ENCODE data around the gene TSSK6. TPM values are rescaled to one million over a fixed set of nuclear protein-coding genes. Genes with fewer than 3 reads are reported as not detected.

The TSSK6 gene
- total and polyA plus RNA-seq, 12 donors = 0.23 to 1.2 (median 0.45) TPM; not detected in 1

- intact Hi-C loops (cut with DNase I) = loop anchor here (1.0 to 10.0 kb wide), 7 partner anchors 83 to 295 kb away; partner anchors contain the start of genes GATAD2A (in 2 of the 10), BORCS8 (in 1 of the 10) and RFXANK (in 1 of the 10)
- peak in 6 of 8 donors; percentile 1 to 12 (median 9) for ATAC-seq
- Histone ChIP-seq H3K4me3 (peak overlapping the region in 5 of 10 donors; percentile 19 to 47 (median 29)), H3K9me3 (no peaks in the 10 kb centered on the region), H3K4me1 (peaks cover 22 to 58% (median 47%) of the 10 kb centered on the region in 9 donors), H3K27ac (peak overlapping the region; percentile 36 to 91 (median 80)), H3K27me3 (no peaks in the 10 kb centered on the region), H3K36me3 (peaks cover 0 to 54% (median 15%) of the 10 kb centered on the region in 9 donors)
- no peak for DNase-seq
- TF ChIP-seq CTCF (IDR thresholded peaks at IDR 0.05) = no peak
- WGBS, 2 donors = 51 to 54% methylated on average over 9 of the region's 9 CpGs
These were observed 25.5 kb downstream of the TSSK6 start for GRCh38 chr19:19489804-19490204.

- peak; percentile 42 to 84 (median 73) for ATAC-seq
- DNase-seq = peak; percentile 61 to 87
- H3K36me3 ChIP-seq = peaks cover 0 to 48% (median 8%) of the 10 kb centered on the region in 9 donors
- H3K4me1 ChIP-seq = peaks cover 22 to 66% (median 49%) of the 10 kb centered on the region in 9 donors
- no peaks in the 10 kb centered on the region for H3K9me3 ChIP-seq
- H3K4me3 ChIP-seq = peak overlapping the region in 7 of 10 donors; percentile 18 to 47 (median 26)
- H3K27me3 ChIP-seq = no peaks in the 10 kb centered on the region
- intact Hi-C loops (cut with DNase I) = loop anchor here in 3 of 10 donors (5.0 to 10.0 kb wide), 3 partner anchors 82 to 102 kb away; partner anchors contain the start of gene GATAD2A (in 2 of the 3)
- H3K27ac ChIP-seq = peak overlapping the region; percentile 36 to 91 (median 80)
- no peak for TF ChIP-seq CTCF (IDR thresholded peaks at IDR 0.05)
- 32 to 45% methylated on average over 14 of the region's 14 CpGs for WGBS, 2 donors
These were observed 26.3 kb downstream of the TSSK6 start for GRCh38 chr19:19488875-19489690.

- peak overlapping the region in 5 of 10 donors; percentile 23 to 47 (median 29) for H3K4me3 ChIP-seq
- WGBS, 2 donors = 49% methylated on average over 20 of the region's 20 CpGs
These were observed 27.1 kb downstream of the TSSK6 start for GRCh38 chr19:19487950-19488874.

More at GRCh38 chr19:19487950-19488874, 27.1 kb downstream of the TSSK6 start:
- no peaks in the 10 kb centered on the region for H3K9me3 ChIP-seq
- H3K27ac ChIP-seq = peak overlapping the region in 9 of 10 donors; percentile 67 to 91 (median 82)
- peaks cover 0 to 46% (median 2%) of the 10 kb centered on the region in 9 donors for H3K36me3 ChIP-seq
- ATAC-seq (no peak), DNase-seq (peak in 1 of 2 donors; percentile 45)
- intact Hi-C loops (cut with DNase I) = loop anchor here in 3 of 10 donors (5.0 to 10.0 kb wide), 3 partner anchors 81 to 101 kb away; partner anchors contain the start of gene GATAD2A (in 2 of the 3)
- H3K27me3 ChIP-seq = no peaks in the 10 kb centered on the region
- H3K4me1 ChIP-seq = peaks cover 22 to 69% (median 49%) of the 10 kb centered on the region in 9 donors
- TF ChIP-seq CTCF (IDR thresholded peaks at IDR 0.05) = no peak

All from heart right ventricle (tissue), 16 donors.